ENCODE results near the gene FIGNL1.
A peak's percentile ranks its signal among the peaks of the same experiment; 100 is the strongest.

GRCh38 chr7:50467817-50468610 is 17.9 kb upstream of the FIGNL1 start:
- TF ChIP-seq, protein P1, sequence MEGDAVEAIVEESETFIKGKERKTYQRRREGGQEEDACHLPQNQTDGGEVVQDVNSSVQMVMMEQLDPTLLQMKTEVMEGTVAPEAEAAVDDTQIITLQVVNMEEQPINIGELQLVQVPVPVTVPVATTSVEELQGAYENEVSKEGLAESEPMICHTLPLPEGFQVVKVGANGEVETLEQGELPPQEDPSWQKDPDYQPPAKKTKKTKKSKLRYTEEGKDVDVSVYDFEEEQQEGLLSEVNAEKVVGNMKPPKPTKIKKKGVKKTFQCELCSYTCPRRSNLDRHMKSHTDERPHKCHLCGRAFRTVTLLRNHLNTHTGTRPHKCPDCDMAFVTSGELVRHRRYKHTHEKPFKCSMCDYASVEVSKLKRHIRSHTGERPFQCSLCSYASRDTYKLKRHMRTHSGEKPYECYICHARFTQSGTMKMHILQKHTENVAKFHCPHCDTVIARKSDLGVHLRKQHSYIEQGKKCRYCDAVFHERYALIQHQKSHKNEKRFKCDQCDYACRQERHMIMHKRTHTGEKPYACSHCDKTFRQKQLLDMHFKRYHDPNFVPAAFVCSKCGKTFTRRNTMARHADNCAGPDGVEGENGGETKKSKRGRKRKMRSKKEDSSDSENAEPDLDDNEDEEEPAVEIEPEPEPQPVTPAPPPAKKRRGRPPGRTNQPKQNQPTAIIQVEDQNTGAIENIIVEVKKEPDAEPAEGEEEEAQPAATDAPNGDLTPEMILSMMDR (IDR thresholded peaks at IDR 0.05), result peak; percentile 97
- TF ChIP-seq ZFX (IDR thresholded peaks at IDR 0.05; ENCODE audit: borderline replicate concordance), result no peak

Measured in 22Rv1 (cell line).